22Rv1 (cell line): ENCODE data around the gene TCF15.

ENCODE experiments used
- CTCF ChIP-seq: fragments of 450-650 bp; IDR thresholded peaks from 2 replicates; pipeline ENCODE4 v1.5.1; 2017; ENCODE audit warnings: mild to moderate bottlenecking
- ZFX ChIP-seq: fragments of 450-650 bp; IDR thresholded peaks from 2 replicates; pipeline ENCODE4 v1.6.1; 2017; ENCODE audit warnings: antibody characterized with exemption, borderline replicate concordance

GRCh38 chr20:658731-659291, 48.7 kb upstream of the TCF15 start:
- TF ChIP-seq CTCF (no peak), ZFX (no peak)
